Prostate gland (tissue), 2 donors: Measurements from ENCODE around the gene GET3. TPM values are rescaled to one million over a fixed set of nuclear protein-coding genes. Genes with fewer than 3 reads are reported as not detected.
"Not testable (repeated sequence)": the region's sequence is repeated elsewhere in the genome, so short reads cannot be mapped to it uniquely, and the experiment has no call there.

Source experiments
- DNase-seq: peaks from one replicate; pipeline ENCODE4 v3.0.0-alpha.2; 2019; ENCODE audit warnings: low spot score
- H3K27ac ChIP-seq, 2 donors: fragments of 200-600 bp; sonication (generic); 2 replicates each; pipeline ENCODE4 v1.5.1; 2017 to 2019
- H3K27me3 ChIP-seq: fragments of 200-600 bp; sonication (generic); replicated peaks from 2 replicates; pipeline ENCODE4 v1.5.1; 2019; ENCODE audit not compliant: insufficient read depth
- H3K36me3 ChIP-seq, 2 donors: fragments of 200-600 bp; sonication (generic); 1 replicate in 1 of 2; 2 replicates in 1 of 2; pipeline versions ENCODE4 v1.5.1 to v1.8.1; 2017 to 2019
- H3K4me1 ChIP-seq: fragments of 200-600 bp; sonication (generic); replicated peaks from 2 replicates; pipeline ENCODE4 v1.5.1; 2019
- H3K4me3 ChIP-seq, 2 donors: fragments of 200-600 bp; sonication (generic); 2 replicates each; pipeline ENCODE4 v1.5.1; 2017 to 2019
- H3K9me3 ChIP-seq: fragments of 200-600 bp; sonication (generic); 2 replicates; pipeline ENCODE4 v1.5.1; 2017
- CTCF ChIP-seq, 4 experiments: fragments of 200-600 bp in 2 of 4; fragments of 450-650 bp in 2 of 4; sonication (generic) in 2 of 4; IDR thresholded peaks; 1 replicate in 3 of 4; 2 replicates in 1 of 4; pipeline ENCODE4 v1.5.1; 2016 to 2019; ENCODE audit warnings: antibody characterized with exemption in 4 of 4, mild to moderate bottlenecking in 2 of 4, moderate library complexity in 2 of 4
- POLR2A ChIP-seq: fragments of 450-650 bp; IDR thresholded peaks from one replicate; pipeline ENCODE4 v1.6.1; 2016; ENCODE audit warnings: antibody characterized with exemption, mild to moderate bottlenecking
- POLR2AphosphoS5 ChIP-seq: sonication (generic); formaldehyde crosslinking; IDR thresholded peaks from one replicate; pipeline ENCODE4 v1.6.1; 2017; ENCODE audit warnings: antibody characterized with exemption
- WGBS: methylation state at CpG from one replicate; pipeline ENCODE4 v1.1.5; 2018; 5-methylcytosine and 5-hydroxymethylcytosine counted together
- intact Hi-C: fragments of 100-400 bp; cut with DNase I; formaldehyde crosslinking; loops from one replicate; pipeline ENCODE4 v1.14.2; 2022
- total RNA-seq, 2 donors: library from RNA; depleted of rRNA; stranded (reverse); fragments of >200 nt; gene quantifications; one replicate each; pipeline ENCODE4 v1.1.0, GENCODE V29; 2016

Gene GET3
- total RNA-seq, 2 donors from 2014 or later, result 65.4 to 82.1 TPM

DNA sequence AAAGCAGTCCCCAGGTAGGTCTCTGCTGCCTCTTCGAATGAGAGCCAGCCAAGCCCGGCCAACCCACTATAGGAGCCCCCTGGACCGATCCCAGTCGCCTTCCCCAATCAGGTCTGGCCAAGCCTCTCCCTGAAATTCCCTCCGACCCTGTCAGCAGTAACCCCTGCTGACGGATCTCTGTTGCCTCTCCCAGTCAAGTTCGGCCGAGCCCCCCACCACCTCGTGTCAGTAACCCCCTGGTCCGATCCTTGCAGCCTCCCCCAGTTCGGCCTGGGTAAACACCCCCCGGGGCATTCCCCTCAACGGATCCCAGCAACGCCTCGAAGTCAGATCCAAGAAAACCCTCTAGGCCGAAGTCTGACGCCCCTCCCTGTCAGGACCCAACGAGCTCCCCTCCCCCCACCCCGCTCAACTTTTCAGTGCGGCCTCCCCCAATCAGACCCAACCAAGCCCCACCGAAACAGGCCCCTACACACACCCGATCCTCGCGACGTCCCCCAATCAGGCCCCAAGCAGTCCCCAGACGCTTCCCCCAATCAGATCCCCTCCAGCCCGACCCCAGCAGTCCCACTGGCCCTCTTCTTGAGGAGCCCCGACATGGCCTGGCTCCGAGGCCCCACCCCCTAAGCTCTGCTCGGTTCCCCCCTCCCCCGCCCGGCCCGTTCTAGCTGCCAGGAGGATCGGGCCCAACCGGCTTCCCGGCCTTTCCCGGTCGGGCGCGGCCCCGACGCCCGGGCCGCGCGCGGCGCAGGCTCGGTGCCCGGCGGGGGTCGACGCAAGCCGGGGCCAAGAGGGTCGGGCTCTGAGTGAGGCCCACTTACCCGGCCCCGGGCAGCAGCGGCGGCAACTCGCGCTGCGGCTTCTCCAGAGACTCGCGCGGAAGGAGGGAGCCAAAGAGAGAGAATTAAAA, 15.4 kb upstream of the GET3 start:
- H3K27me3 ChIP-seq, result no peaks in the 10 kb centered on the region
- H3K4me3 ChIP-seq, result peak overlapping the region; percentile 75 to 83
- intact Hi-C loops, result loop anchor here (10.0 kb wide), 1 partner anchor 73 kb away; the partner anchor contains the start of gene JUNB
- TF ChIP-seq POLR2A (peak; percentile 4), CTCF (IDR thresholded peaks at IDR 0.05) (no peak), POLR2AphosphoS5 (no peak)
- H3K4me1 ChIP-seq, result peaks cover 11% of the 10 kb centered on the region
- H3K27ac ChIP-seq, result peak overlapping the region; percentile 87 to 95
- H3K36me3 ChIP-seq, result peaks cover 0 to 6% of the 10 kb centered on the region in 2 donors
- peak; percentile 60 for DNase-seq
- under 1% methylated on average over 41 of the region's 65 CpGs for WGBS
- no peaks in the 10 kb centered on the region for H3K9me3 ChIP-seq

GRCh38 chr19:12722566-12723380, 14.5 kb upstream of the GET3 start:
- intact Hi-C loops, result loop anchor here (10.0 kb wide), 1 partner anchor 72 kb away; the partner anchor contains the start of gene JUNB
- H3K27ac ChIP-seq, result peak overlapping the region; percentile 87 to 95
- peak in 1 of 4 experiments; percentile 14 for TF ChIP-seq CTCF (IDR thresholded peaks at IDR 0.05)
- peak; percentile 95 for TF ChIP-seq POLR2AphosphoS5
- no peak for TF ChIP-seq POLR2A
- H3K27me3 ChIP-seq, result no peaks in the 10 kb centered on the region
- H3K4me3 ChIP-seq, result peak overlapping the region; percentile 75 to 83
- H3K4me1 ChIP-seq, result peaks cover 11% of the 10 kb centered on the region
- DNase-seq, result peak; percentile 99
- WGBS, result under 1% methylated on average over 32 of the region's 32 CpGs
- peaks cover 0 to 6% of the 10 kb centered on the region in 2 donors for H3K36me3 ChIP-seq
- H3K9me3 ChIP-seq, result no peaks in the 10 kb centered on the region

- 1% methylated on average over 7 of the region's 7 CpGs for WGBS
- Histone ChIP-seq H3K27ac (peak overlapping the region; percentile 87 to 95), H3K4me3 (peak overlapping the region; percentile 75 to 83), H3K9me3 (no peaks in the 10 kb centered on the region), H3K27me3 (no peaks in the 10 kb centered on the region), H3K4me1 (peaks cover 11% of the 10 kb centered on the region), H3K36me3 (peaks cover 0 to 6% of the 10 kb centered on the region in 2 donors)
- intact Hi-C loops, result loop anchor here (10.0 kb wide), 1 partner anchor 71 kb away; the partner anchor contains the start of gene JUNB
- no peak for DNase-seq
- TF ChIP-seq CTCF (IDR thresholded peaks at IDR 0.05) (no peak), POLR2A (no peak), POLR2AphosphoS5 (no peak)
Observed at GRCh38 chr19:12723381-12723640, 14.0 kb upstream of the GET3 start.

GRCh38 chr19:12723641-12724426, 13.5 kb upstream of the GET3 start, which contains the start of gene TNPO2:
Gene TNPO2, minus strand, starts transcription at chr19:12723932. Its CDS starts 2,955 bp downstream, at chr19:12720977.
- intact Hi-C loops, result loop anchor here (10.0 kb wide), 1 partner anchor 71 kb away; the partner anchor contains the start of gene JUNB
- peaks cover 11% of the 10 kb centered on the region for H3K4me1 ChIP-seq
- 2% methylated on average over 27 of the region's 28 CpGs for WGBS
- TF ChIP-seq POLR2A (no peak), POLR2AphosphoS5 (peak; percentile 58), CTCF (IDR thresholded peaks at IDR 0.05) (no peak)
- DNase-seq, result peak; percentile 35
- H3K27ac ChIP-seq, result peak within 1 kb of the TSS; percentile 87 to 95
- H3K27me3 ChIP-seq, result no peaks in the 10 kb centered on the region
- peak within 1 kb of the TSS; percentile 75 to 83 for H3K4me3 ChIP-seq
- H3K9me3 ChIP-seq, result no peaks in the 10 kb centered on the region
- peaks cover 0 to 1% of the 10 kb centered on the region in 2 donors for H3K36me3 ChIP-seq

DNA sequence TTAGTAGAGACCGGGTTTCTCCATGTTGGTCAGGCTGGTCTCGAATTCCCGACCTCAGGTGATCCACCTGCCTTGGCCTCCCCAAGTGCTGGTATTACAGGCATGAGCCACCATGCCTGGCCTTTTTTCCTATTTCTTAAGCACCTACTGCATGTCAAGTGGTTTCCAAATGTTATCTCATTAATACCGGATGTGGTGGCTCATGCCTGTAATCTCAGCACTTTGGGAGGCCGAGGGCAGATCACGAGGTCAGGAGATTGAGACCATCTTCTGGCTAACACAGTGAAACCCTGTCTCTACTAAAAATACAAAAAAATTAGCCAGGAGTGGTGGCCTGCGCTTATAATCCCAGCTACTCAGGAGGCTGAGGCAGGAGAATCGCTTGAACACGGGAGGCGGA, 11.7 kb upstream of the GET3 start:
- H3K9me3 ChIP-seq, H3K27me3 ChIP-seq, H3K27ac ChIP-seq, DNase-seq, H3K4me1 ChIP-seq, H3K36me3 ChIP-seq, H3K4me3 ChIP-seq: not testable (repeated sequence)
- 96% methylated on average over 10 of the region's 10 CpGs for WGBS
- intact Hi-C loops, result loop anchor here (10.0 kb wide), 1 partner anchor 69 kb away; the partner anchor contains the start of gene JUNB
